ENCODE measurements around the gene POLD3. TPM values are rescaled to one million over a fixed set of nuclear protein-coding genes. Genes with fewer than 3 reads are reported as not detected.
A peak's percentile ranks its signal among the peaks of the same experiment; 100 is the strongest.

Gene POLD3, protein sequence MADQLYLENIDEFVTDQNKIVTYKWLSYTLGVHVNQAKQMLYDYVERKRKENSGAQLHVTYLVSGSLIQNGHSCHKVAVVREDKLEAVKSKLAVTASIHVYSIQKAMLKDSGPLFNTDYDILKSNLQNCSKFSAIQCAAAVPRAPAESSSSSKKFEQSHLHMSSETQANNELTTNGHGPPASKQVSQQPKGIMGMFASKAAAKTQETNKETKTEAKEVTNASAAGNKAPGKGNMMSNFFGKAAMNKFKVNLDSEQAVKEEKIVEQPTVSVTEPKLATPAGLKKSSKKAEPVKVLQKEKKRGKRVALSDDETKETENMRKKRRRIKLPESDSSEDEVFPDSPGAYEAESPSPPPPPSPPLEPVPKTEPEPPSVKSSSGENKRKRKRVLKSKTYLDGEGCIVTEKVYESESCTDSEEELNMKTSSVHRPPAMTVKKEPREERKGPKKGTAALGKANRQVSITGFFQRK
- total RNA-seq, result 10 to 100 TPM; 11.2 to 23.0 (median 14.8) TPM
- polyA plus RNA-seq, result 10 to 100 TPM; 13.2 to 21.4 (median 14.1) TPM

DNA sequence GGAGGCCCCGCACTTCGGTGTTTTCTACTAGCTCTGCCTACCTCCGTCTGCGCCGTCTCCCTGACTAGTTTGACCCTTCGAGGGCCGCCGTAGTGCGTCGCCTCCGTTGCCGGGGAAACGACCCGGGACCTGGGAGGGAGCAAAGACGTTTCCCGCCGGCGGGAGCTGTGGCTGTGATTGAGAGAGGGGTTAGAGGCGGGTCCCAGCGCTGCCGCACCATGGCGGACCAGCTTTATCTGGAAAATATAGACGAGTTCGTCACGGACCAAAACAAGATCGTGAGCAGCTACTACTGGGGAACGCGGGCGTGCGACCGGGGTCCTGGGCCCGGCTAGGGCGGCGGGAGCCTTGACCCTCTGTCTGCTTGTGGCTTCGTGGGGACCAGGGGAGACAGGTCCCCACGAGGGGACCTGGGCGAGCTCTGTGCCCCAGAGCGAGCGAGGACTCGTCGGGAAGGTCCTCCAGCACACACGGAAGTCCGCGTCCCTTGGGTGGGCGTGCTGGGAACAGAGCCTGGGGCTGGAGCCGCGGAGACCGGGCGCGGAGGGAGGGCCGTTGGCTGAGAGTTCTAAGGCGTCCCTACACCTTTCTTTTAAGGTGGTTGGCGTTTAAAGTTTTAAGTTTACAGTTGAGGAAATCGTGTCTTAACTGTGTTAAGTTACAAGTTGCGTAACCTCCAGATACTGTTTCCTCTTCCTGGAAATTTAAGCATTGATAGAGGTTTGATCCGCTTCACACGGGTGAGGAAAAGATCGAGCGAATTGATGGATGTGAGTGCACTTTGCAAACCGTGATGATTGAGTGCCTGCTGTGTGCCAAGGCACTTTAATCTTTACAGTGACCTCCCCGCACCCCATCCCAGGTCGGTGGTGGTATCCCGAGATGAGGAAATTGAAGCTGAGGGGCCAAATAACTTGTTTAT is at the start of gene POLD3:
POLD3 (plus strand) TSS at position 142 of the 922 bp plus-strand sequence; CDS start at position 219, 77 bp downstream.
- peak; percentile 49 to 85 (median 69) for TF ChIP-seq POLR2AphosphoS5 (IDR thresholded peaks at IDR 0.05)
- no peak for TF ChIP-seq POLR2A (IDR thresholded peaks at IDR 0.05)
- no peak for TF ChIP-seq EP300 (IDR thresholded peaks at IDR 0.05)
- TF ChIP-seq, protein P1, sequence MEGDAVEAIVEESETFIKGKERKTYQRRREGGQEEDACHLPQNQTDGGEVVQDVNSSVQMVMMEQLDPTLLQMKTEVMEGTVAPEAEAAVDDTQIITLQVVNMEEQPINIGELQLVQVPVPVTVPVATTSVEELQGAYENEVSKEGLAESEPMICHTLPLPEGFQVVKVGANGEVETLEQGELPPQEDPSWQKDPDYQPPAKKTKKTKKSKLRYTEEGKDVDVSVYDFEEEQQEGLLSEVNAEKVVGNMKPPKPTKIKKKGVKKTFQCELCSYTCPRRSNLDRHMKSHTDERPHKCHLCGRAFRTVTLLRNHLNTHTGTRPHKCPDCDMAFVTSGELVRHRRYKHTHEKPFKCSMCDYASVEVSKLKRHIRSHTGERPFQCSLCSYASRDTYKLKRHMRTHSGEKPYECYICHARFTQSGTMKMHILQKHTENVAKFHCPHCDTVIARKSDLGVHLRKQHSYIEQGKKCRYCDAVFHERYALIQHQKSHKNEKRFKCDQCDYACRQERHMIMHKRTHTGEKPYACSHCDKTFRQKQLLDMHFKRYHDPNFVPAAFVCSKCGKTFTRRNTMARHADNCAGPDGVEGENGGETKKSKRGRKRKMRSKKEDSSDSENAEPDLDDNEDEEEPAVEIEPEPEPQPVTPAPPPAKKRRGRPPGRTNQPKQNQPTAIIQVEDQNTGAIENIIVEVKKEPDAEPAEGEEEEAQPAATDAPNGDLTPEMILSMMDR (IDR thresholded peaks at IDR 0.05), result no peak
- H3K9me3 ChIP-seq, result no peaks in the 10 kb centered on the region
- peak within 1 kb of the TSS; percentile 84 to 93 (median 88) for H3K4me3 ChIP-seq
- no peaks in the 10 kb centered on the region for H3K27me3 ChIP-seq
- H3K36me3 ChIP-seq, result peaks cover 0 to 35% (median 0%) of the 10 kb centered on the region in 4 donors
- H3K4me1 ChIP-seq, result peaks cover 0 to 21% (median 15%) of the 10 kb centered on the region in 4 donors
- H3K27ac ChIP-seq, result peak within 1 kb of the TSS; percentile 77 to 82 (median 80)
- peak; percentile 95 for DNase-seq
- whole genome bisulfite sequencing, 2 donors, result 0 to 1% methylated on average over 63 of the region's 63 CpGs
- intact Hi-C loops (cut with DNase I), result loop anchor here (5.0 to 10.0 kb wide), 4 partner anchors 100 to 195 kb away; partner anchors contain the start of genes LIPT2 and PGM2L1

DNA sequence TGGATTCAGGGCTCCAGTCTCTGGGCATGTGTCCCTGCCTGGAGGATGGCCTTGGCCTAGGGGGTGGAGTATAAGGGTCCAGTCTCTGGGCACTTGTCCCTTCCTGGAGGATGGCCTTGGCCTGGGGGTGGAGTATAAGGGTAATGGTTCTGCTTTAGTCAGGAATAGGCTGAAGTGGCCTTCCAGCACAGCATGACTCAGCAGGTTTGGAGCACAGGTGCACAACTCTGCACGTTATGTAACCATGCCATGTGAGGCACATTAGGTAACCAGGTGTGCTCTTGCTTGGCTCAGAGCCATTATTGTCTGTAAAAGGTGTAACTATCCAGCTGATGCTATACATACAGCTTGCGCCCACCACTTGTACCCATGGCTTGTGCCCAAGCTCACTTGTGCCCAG is 48.4 kb upstream of the POLD3 start:
- H3K36me3 ChIP-seq, result no peaks in the 10 kb centered on the region
- no peaks in the 10 kb centered on the region for H3K27me3 ChIP-seq
- H3K4me1 ChIP-seq, result no peaks in the 10 kb centered on the region
- H3K9me3 ChIP-seq, result peaks cover 0 to 6% (median 0%) of the 10 kb centered on the region in 4 donors
- H3K4me3 ChIP-seq, result no peak overlapping the region
- no peak for TF ChIP-seq POLR2A (IDR thresholded peaks at IDR 0.05)
- TF ChIP-seq, protein P1 (IDR thresholded peaks at IDR 0.05), result no peak
- DNase-seq, result no peak
- intact Hi-C loops (cut with DNase I), result no loop called here
- 80 to 91% methylated on average over 2 of the region's 2 CpGs for WGBS, 2 donors
- no peak overlapping the region for H3K27ac ChIP-seq

GRCh38 chr11:74546752-74547151 is 45.6 kb upstream of the POLD3 start:
- H3K27ac ChIP-seq, result no peak overlapping the region
- TF ChIP-seq POLR2AphosphoS5 (IDR thresholded peaks at IDR 0.05) (no peak), EP300 (IDR thresholded peaks at IDR 0.05) (no peak), POLR2A (IDR thresholded peaks at IDR 0.05) (no peak)
- TF ChIP-seq, protein P1 (IDR thresholded peaks at IDR 0.05), result no peak
- 12 to 54% methylated on average over 5 of the region's 5 CpGs for WGBS, 2 donors
- H3K4me3 ChIP-seq, result no peak overlapping the region
- peaks cover 0 to 6% (median 0%) of the 10 kb centered on the region in 4 donors for H3K9me3 ChIP-seq
- DNase-seq, result no peak
- H3K36me3 ChIP-seq, result no peaks in the 10 kb centered on the region
- intact Hi-C loops (cut with DNase I), result no loop called here
- H3K27me3 ChIP-seq, result no peaks in the 10 kb centered on the region
- H3K4me1 ChIP-seq, result no peaks in the 10 kb centered on the region

GRCh38 chr11:74550991-74551753 is 41.2 kb upstream of the POLD3 start:
- Histone ChIP-seq H3K27ac (no peak overlapping the region), H3K4me3 (no peak overlapping the region), H3K27me3 (no peaks in the 10 kb centered on the region), H3K9me3 (no peaks in the 10 kb centered on the region), H3K4me1 (no peaks in the 10 kb centered on the region), H3K36me3 (no peaks in the 10 kb centered on the region)
- no peak for TF ChIP-seq POLR2AphosphoS5 (IDR thresholded peaks at IDR 0.05)
- TF ChIP-seq, protein P1 (IDR thresholded peaks at IDR 0.05), result no peak
- no peak for TF ChIP-seq EP300 (IDR thresholded peaks at IDR 0.05)
- TF ChIP-seq POLR2A (IDR thresholded peaks at IDR 0.05), result no peak
- DNase-seq, result no peak
- WGBS, 2 donors, result 39 to 64% methylated on average over 4 of the region's 4 CpGs
- intact Hi-C loops (cut with DNase I), result no loop called here

Measured in sigmoid colon (tissue), 7 donors.